Suppressor macrophage treated with lipopolysaccharide for 4 hours (primary cell): ENCODE measurements around the gene TERT.

Experiments used
- DNase-seq: peaks from one replicate; pipeline ENCODE4 v3.0.0-alpha.2; 2020

TERT gene

DNA sequence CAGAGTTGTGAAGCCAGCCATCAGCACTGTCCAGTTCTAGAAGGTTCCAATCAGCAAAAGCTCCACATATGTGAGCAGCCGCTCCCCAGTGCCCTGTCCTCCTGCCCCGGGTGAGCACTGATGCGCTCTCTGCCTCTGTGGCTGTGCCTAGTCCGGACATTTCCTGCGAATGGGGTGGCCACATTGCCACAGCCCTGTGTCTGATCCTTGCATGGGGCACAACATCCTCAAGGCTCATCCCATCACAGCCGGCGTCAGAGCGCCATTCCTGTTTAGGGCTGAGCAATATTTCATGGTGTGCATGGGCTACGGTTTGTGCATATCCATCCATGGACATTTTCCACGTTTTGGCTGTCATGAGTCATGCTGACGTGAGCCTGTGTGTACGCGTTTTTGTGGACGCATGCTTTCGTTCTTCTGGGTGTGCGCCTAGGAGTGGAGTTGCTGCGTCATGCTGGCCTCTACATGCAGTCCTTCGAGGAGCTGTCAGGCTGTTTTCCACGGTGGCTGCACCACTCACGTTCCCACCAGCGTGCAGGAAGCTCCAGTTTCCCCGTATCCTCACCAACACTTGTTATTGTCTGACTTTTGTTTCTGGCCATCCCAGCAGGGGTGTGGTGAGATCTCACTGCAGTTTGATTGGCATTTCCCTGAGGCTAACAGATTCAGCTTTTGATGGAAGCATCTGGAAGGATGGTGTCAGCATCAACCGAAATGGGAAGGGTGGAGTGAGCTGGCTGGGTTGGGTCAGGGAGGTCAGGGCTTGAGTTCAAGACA is 79.4 kb downstream of the TERT start:
- no peak for DNase-seq

DNA sequence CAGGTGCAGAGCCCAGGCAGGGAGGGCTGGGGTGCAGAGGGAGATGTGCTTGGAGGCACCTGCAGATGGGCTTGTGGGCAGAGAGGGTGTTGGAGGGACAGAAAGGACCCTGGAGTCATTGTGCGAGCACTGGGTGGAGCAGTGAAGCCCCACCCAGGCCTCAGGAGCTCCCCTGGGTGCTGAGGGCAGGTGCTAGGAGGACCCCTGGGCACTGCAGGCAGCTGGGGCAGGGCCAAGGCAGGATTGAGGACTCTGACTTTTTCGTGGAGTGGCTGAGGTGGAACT is 80.0 kb downstream of the TERT start:
- DNase-seq: no peak

DNA sequence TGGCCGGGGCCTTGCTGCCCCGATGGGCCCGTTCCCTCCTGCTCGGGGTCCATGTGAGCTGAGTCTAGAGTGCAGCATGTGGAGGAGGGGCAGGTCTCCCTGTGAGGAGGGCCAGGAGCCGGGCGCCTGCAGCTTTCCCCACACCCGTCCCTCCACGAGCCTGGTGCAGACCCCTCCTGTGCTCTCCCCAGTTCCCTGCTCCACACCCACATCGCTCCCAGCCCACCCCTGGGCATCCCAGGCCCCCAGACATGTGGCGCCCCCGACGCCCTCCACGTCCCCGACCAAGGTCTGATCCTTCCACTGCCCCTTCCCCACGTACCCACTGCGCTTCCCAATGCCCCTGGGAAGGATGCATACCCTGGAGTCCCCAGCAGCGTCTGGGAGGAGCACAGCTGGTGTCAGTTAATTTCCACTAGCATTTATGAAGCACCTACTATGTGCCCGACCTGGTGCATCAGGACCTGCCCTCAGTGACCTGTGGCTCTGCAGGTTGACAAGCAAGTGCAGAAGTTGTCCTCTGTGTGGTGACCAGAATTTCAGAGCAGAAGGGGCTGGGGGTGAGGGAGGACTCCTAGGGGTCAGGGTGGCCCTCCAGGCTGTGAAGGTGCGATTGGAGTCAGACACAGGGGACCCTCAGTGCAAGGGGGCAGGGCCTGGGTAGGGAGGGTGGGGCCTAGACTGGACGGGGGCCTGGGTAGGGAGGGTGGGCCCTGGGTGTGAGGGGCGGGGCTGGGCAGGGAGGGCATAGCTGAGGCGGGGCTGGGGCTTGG is 80.5 kb downstream of the TERT start:
- DNase-seq: no peak

DNA sequence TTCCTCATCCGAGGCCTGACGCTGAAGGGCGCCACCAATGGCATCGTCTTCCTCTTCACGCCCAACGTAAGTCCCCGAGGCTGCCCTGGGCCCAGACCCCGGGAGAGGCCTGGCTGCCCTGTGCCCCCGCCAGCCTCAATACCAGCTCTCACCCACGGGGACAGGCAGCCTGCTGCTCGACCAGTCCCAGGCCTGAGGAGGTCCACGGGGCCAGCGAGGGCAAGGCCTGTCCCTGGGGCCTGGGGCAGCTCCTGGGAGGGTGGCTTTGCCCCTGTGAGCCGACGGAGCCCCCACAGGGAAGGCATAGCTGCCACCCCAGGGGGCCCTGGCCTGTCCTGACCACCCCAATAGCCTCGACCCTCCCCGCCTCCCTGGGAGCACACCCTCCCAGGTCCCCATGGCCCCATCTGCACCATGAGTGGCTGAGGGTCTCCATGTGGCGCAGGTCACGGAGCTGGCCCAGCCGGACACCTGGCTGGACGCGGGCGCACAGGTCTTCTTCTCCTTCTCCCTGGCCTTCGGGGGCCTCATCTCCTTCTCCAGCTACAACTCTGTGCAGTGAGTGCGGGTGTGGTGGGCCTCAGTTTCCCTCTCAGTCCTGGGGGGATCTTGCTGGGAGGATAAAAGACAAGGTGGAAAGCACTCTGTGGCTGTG is 81.2 kb downstream of the TERT start:
- DNase-seq: no peak

DNA sequence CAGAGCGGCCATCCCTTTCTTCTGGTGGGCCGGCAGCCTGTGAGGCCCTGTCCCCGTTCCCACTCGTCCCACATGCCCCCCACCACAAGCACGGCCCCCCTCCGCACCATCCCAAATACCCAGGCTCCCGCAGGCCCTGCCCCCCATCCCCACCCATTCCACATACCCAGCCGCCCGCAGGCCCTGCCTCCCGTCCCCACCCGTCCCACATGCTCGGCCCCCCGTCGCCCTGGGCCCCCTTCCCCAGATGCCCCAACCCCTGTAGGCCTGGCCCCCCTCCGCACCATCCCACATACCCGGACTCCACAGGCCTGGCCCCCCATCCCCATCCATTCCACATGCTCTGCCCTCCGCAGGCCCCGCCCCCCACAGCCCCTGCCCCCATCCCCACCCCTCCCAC is 82.0 kb downstream of the TERT start:
- DNase-seq: no peak

DNA sequence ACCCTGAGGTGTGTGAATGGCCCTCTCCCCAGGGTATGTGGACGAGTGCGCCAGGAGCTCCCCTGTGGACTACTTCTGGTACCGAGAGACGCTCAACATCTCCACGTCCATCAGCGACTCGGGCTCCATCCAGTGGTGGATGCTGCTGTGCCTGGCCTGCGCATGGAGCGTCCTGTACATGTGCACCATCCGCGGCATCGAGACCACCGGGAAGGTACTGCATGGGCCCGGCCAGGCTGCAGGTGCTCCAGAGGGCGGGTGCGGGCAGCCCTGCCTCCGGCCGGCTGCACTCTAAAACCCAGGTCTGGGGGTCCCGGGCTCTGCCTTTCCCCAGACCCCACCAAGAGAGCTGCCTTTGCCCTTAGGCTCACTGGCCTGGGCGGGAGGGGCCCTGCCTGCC is 82.6 kb downstream of the TERT start:
- no peak for DNase-seq

DNA sequence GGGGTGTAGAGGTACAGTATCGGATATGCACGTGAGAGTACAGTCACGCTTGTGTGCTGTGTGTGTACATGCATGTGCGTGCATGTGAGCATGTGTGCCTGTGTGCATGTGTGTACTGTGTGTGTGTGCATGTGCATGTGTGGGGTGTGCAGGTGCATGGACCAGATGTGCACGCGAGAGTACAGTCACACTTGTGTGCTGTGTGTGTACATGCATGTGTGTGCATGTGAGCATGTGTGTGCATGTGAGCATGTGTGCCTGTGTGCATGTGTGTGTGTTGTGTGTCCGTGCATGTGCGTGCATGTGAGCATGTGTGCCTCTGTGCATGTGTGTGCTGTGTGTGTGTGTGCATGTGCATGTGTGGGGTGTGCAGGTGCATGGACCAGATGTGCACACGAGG is 83.2 kb downstream of the TERT start:
- DNase-seq: no peak

DNA sequence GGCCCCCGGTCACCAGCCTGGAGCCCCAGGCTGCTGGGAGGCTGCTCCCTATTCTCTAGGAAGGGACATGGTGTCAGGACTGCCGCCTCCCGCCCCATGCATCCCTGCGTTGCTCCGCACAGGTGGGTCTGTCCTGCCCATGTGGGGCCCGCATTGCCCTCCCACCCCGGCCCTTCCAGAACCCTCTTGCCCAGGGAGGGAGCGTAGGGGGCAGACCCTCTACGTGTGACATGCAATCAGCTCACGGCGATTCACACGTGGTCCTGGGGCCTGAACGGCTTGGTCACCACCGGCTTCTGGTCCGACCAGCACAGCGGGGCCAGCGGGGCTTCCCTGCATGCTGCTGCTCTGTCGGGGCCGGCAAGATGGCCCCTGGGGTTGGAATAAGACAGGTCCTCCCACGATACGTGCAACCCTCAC is 84.0 kb downstream of the TERT start:
- no peak for DNase-seq

DNA sequence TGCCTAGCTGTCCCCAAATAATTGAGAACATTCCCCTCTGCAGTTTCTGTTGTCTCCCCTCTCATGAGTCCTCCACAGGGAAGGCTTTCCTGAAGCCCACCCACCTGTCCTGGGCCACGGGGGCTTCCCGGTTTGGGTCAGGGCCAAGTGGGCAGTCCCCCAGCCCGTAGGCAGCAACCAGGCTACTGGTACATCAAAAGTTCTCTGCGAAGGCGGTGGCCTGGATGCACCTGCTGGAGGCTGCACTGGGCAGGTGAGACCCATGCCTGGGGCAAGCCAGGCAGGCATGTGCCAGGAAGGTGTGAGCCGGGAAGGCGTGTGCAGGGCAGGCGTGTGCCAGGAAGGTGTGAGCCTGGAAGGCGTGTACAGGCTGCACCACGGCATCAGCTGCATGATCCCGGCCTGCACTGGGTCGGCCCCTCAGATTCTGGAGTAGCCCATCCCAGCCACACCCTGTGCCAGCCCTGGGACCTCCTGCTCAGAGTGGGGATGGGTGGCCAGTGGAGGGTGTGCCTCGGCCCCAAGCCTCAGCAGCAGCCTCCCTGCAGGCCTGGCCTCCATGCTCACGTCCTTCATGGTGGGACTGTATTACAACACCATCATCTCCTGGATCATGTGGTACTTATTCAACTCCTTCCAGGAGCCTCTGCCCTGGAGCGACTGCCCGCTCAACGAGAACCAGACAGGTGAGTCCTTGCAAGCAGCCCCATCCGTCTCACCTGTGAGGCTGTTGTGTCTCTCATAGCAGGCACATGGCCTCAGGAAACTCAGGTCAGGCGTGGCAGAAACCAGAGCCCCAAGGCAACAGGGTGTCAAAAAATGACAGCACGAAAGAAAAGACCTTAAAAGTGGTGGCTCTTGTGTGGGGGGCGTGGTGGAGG is 84.7 kb downstream of the TERT start:
- DNase-seq: no peak

- DNase-seq: no peak
Measured at GRCh38 chr5:1209489-1209852, 85.4 kb downstream of the TERT start.

- DNase-seq: no peak
Measured at GRCh38 chr5:1208743-1209488, 86.0 kb downstream of the TERT start.

GRCh38 chr5:1208221-1208742 is 86.6 kb downstream of the TERT start:
- DNase-seq: no peak

GRCh38 chr5:1207555-1207954 is 87.3 kb downstream of the TERT start:
- DNase-seq: no peak

DNA sequence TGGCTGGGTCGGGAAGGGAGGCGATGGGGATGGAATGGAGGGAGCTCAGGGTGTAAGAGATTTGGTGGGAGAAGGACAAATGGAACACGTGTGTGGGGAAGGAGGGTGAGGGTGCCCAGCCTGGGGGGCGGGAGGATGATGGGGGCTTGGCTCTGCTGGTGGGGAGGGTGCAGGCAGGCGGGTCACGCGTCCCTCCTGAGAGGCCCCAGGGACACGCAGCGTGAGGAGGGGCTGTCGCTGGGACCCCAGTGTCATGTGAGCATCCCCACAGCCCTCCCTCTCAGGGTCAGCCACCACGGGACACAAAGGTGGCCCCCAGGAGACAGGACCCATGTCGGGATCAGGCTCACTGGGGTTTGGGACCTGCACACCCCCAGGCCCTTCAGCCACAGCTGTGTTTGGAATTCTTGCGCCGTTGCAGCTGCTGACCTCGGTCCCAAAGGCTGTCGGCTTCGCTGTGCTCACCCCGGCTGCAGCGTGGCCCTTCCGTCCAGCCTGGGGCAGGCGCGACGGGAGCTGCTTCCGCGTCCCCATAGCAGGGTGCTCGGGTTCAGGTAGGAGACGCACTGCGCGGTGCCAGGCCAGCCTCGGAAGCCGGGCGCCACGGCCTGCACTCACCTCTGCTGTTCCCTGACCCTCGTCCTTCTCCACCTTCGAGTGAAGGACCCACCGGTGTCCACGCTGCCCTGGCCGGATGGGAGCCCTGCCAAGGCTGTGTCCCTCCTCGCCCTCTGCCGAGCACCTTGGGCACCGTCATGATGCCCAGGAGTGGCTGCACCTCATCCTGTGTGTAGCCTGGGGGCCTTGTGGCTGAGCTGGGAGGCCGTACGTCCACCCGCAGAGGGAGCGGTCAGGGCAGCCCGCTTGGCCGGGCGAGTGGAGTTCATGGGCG is 88.1 kb downstream of the TERT start:
- DNase-seq: no peak

- DNase-seq: no peak
Measured at GRCh38 chr5:1205255-1206180, 89.3 kb downstream of the TERT start.

DNA sequence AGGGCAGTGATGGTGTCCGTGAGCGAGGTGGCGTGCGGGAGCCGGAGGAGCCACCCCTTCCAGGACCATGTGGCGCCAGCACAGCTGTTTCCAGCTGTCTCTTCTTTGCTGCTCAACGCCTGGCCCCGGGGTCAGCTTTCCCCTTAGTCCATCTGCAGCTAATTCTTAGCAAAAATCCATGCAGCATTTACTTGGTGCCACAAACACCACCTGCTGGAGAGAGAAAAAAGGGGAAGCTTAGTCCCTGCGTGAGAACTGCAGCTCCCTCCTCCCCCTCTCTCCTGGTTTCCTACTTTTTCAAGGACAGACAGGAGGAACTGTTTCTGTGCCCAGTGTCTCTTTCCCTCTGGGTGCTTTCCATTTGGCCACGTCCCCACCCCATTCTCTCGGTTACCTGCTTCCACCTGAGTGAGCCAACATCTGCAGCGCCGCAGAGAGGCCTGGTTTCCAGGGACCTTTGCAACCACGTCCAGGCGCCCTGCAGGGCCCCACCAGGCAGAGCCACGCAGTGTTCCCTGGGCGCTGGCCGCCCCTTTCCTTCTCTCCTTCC is 90.1 kb downstream of the TERT start:
- DNase-seq: no peak

DNA sequence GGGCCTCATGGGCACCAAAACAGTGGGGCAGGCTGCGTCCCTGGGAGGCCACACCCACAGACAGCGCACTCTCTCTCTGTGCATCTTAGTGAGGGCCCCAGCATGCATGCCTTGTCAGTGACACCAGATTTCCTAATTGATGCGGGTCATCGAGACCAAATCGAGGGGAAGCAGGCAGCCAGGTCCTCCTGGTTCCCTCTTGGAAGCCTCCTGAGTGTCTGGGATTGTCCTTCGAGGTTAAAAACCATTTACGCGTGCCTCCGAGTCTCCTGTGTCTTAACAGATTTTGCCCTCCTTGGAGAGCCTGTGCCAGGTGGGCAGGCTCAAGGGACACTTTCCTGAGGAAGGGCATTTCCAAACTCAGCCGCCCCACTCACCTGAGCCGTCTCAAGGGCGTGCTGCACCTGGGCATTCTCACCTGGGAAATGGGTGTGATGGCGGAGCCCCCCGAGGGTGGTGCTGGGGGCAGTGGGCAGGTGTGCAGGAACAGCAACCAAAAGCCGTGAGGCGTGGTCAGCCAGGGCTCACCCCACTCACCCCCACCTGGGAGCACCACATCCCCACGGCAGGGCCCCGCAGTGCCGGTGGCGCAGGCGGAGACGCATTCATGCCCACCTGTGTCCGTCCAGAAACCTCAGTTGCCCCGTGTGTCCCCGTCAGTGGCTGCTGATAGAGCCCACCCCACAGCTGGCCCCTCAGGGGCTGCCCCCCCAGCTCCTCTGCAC is 90.7 kb downstream of the TERT start:
- no peak for DNase-seq

GRCh38 chr5:1203311-1203967 is 91.4 kb downstream of the TERT start:
- no peak for DNase-seq
